ENCODE results near the gene CBLB.

GRCh38 chr3:105790534-105790933, 78.3 kb downstream of the CBLB start:
- TF ChIP-seq, protein P1, sequence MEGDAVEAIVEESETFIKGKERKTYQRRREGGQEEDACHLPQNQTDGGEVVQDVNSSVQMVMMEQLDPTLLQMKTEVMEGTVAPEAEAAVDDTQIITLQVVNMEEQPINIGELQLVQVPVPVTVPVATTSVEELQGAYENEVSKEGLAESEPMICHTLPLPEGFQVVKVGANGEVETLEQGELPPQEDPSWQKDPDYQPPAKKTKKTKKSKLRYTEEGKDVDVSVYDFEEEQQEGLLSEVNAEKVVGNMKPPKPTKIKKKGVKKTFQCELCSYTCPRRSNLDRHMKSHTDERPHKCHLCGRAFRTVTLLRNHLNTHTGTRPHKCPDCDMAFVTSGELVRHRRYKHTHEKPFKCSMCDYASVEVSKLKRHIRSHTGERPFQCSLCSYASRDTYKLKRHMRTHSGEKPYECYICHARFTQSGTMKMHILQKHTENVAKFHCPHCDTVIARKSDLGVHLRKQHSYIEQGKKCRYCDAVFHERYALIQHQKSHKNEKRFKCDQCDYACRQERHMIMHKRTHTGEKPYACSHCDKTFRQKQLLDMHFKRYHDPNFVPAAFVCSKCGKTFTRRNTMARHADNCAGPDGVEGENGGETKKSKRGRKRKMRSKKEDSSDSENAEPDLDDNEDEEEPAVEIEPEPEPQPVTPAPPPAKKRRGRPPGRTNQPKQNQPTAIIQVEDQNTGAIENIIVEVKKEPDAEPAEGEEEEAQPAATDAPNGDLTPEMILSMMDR (conservative IDR thresholded peaks at IDR 0.05) = no peak
- TF ChIP-seq ZFX (IDR thresholded peaks at IDR 0.05) = no peak

Data from C4-2B (cell line).